Mammary epithelial cell (primary cell): ENCODE measurements around the gene MRRF.

ENCODE experiments used
- EZH2 ChIP-seq: IDR thresholded peaks from 2 replicates; pipeline ENCODE4 v1.6.1; 2012; ENCODE audit warnings: low read length, inconsistent platforms, borderline replicate concordance
- TF ChIP-seq, protein P1 (sequence below), 2 donors: IDR thresholded peaks in 1 of 2; conservative IDR thresholded peaks in 1 of 2; 2 replicates each; pipeline ENCODE4 v1.5.1; 2011 to 2012; ENCODE audit warnings: inconsistent platforms in 2 of 2, low read length in 2 of 2, mild to moderate bottlenecking in 2 of 2, control low read depth in 1 of 2, low read depth in 1 of 2; ENCODE audit not compliant: insufficient read depth in 1 of 2; ENCODE audit errors: extremely low read depth in 1 of 2

DNA sequence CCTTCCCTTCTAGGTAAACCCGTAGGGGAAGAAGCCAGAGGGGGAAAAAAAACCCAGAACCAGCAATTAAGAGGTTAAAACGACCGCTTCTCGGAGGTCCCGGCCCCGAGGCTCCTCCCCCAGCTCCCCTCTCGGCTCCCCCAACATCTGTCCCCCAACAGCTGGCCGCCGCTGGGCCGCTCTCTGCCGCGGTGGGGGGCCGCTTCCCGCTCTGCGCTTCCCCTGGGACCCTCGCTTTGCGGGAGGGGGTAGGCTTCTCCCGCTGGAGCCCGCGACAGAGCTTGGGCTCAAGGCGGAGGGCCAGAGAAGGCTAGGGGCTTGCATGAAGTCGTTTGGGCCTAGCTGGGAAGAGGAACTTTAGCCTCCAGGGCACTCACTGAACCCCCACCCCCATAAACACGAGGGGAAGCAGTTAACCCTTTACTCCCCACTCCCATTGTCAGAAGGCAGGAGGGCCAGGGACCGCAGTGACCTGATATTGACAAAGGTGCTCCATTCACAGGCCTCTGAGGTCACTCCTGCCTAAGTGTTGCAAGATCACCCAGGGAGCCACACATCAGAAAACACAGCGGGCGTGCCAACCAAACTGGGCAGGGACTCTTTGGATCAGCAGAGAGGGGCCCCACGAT lies 43.4 kb upstream of the MRRF start:
- no peak for TF ChIP-seq EZH2
- TF ChIP-seq, protein P1, sequence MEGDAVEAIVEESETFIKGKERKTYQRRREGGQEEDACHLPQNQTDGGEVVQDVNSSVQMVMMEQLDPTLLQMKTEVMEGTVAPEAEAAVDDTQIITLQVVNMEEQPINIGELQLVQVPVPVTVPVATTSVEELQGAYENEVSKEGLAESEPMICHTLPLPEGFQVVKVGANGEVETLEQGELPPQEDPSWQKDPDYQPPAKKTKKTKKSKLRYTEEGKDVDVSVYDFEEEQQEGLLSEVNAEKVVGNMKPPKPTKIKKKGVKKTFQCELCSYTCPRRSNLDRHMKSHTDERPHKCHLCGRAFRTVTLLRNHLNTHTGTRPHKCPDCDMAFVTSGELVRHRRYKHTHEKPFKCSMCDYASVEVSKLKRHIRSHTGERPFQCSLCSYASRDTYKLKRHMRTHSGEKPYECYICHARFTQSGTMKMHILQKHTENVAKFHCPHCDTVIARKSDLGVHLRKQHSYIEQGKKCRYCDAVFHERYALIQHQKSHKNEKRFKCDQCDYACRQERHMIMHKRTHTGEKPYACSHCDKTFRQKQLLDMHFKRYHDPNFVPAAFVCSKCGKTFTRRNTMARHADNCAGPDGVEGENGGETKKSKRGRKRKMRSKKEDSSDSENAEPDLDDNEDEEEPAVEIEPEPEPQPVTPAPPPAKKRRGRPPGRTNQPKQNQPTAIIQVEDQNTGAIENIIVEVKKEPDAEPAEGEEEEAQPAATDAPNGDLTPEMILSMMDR (conservative IDR thresholded peaks at IDR 0.05 in 1 of 2, IDR thresholded peaks at IDR 0.05 in 1 of 2; ENCODE audit: extremely low read depth in 1 of 2, insufficient read depth in 1 of 2, low read depth in 1 of 2, low read length in 2 of 2): no peak
